Mesodermal cell (in vitro differentiated cells): ENCODE results near the gene FAM217B.

Experiments
- H3K27ac ChIP-seq: 2 replicates; pipeline ENCODE4 v1.7.0; 2013; ENCODE audit warnings: mild to moderate bottlenecking, low read depth, low read length, moderate library complexity; ENCODE audit not compliant: severe bottlenecking
- H3K36me3 ChIP-seq: 2 replicates; pipeline ENCODE4 v1.7.1; 2013; ENCODE audit warnings: mild to moderate bottlenecking, low read length, moderate library complexity; ENCODE audit not compliant: control insufficient read depth, insufficient read depth
- H3K4me1 ChIP-seq: one replicate; pipeline ENCODE4 v1.7.1; 2013; ENCODE audit warnings: mild to moderate bottlenecking, low read length; ENCODE audit not compliant: insufficient read depth, control insufficient read depth, poor library complexity, severe bottlenecking
- H3K4me3 ChIP-seq: 2 replicates; pipeline ENCODE4 v1.7.0; 2013; ENCODE audit warnings: low read length, control low read depth, mild to moderate bottlenecking; ENCODE audit not compliant: insufficient read depth, poor library complexity, severe bottlenecking; ENCODE audit errors: extremely low read depth
- H3K9me3 ChIP-seq: 2 replicates; pipeline ENCODE4 v1.7.1; 2013; ENCODE audit warnings: mild to moderate bottlenecking, low read length, moderate library complexity; ENCODE audit not compliant: control insufficient read depth
- WGBS, 2 experiments: methylation state at CpG; one replicate each; pipeline ENCODE4 v1.1.5; 2013; ENCODE audit warnings: missing lambda C conversion rate in 2 of 2; ENCODE audit not compliant: insufficient coverage in 2 of 2; 5-methylcytosine and 5-hydroxymethylcytosine counted together

The FAM217B gene

GRCh38 chr20:59996108-59996507 lies 55.9 kb downstream of the FAM217B start:
- WGBS, 2 experiments, result no CpG with 5 or more reads among the region's 1 CpG
- H3K4me1 ChIP-seq, result peaks cover 4% of the 10 kb centered on the region
- H3K4me3 ChIP-seq, result no peak overlapping the region
- no peak overlapping the region for H3K27ac ChIP-seq
- no peaks in the 10 kb centered on the region for H3K36me3 ChIP-seq
- no peaks in the 10 kb centered on the region for H3K9me3 ChIP-seq

- 89 to 90% methylated on average over 1 to 2 of the region's 2 CpGs for WGBS, 2 experiments
- H3K27ac ChIP-seq, result no peak overlapping the region
- H3K4me3 ChIP-seq, result no peak overlapping the region
- no peaks in the 10 kb centered on the region for H3K36me3 ChIP-seq
- peaks cover 9% of the 10 kb centered on the region for H3K4me1 ChIP-seq
- no peaks in the 10 kb centered on the region for H3K9me3 ChIP-seq
These were observed 57.7 kb downstream of the FAM217B start for GRCh38 chr20:59997896-59998295.
